Measurements from ENCODE around the gene PDZD2. TPM values are rescaled to one million over a fixed set of nuclear protein-coding genes. Genes with fewer than 3 reads are reported as not detected.

PDZD2 gene
- total and polyA plus RNA-seq, 8 donors: 16.2 to 49.8 (median 20.4) TPM

- Histone ChIP-seq H3K27ac (no peak overlapping the region), H3K36me3 (no peaks in the 10 kb centered on the region), H3K4me1 (no peaks in the 10 kb centered on the region), H3K4me3 (no peak overlapping the region), H3K27me3 (no peaks in the 10 kb centered on the region), H3K9me3 (no peaks in the 10 kb centered on the region)
- intact Hi-C loops (cut with DNase I): loop anchor here in 1 of 2 donors (10.0 kb wide), 1 partner anchor 255 kb away; no protein-coding TSS in a partner anchor
- no peak for TF ChIP-seq CTCF (IDR thresholded peaks at IDR 0.05)
- ATAC-seq (no peak), DNase-seq (no peak)
Observed at GRCh38 chr5:31819926-31820516, 181.1 kb downstream of the PDZD2 start.

GRCh38 chr5:31823472-31823871 is 184.5 kb downstream of the PDZD2 start:
- ATAC-seq: no peak
- Histone ChIP-seq H3K27ac (no peak overlapping the region), H3K4me3 (no peak overlapping the region), H3K9me3 (no peaks in the 10 kb centered on the region), H3K36me3 (no peaks in the 10 kb centered on the region), H3K4me1 (peaks cover 0 to 4% of the 10 kb centered on the region in 2 donors), H3K27me3 (no peaks in the 10 kb centered on the region)
- DNase-seq: no peak
- intact Hi-C loops (cut with DNase I): loop anchor here in 1 of 2 donors (10.0 kb wide), 1 partner anchor 251 kb away; no protein-coding TSS in a partner anchor
- no peak for TF ChIP-seq CTCF (IDR thresholded peaks at IDR 0.05)

GRCh38 chr5:31824869-31825517 is 186.1 kb downstream of the PDZD2 start:
- H3K9me3 ChIP-seq: no peaks in the 10 kb centered on the region
- intact Hi-C loops (cut with DNase I): loop anchor here (5.0 to 10.0 kb wide), 2 partner anchors 250 to 267 kb away; no protein-coding TSS in a partner anchor
- peaks cover 0 to 4% of the 10 kb centered on the region in 2 donors for H3K4me1 ChIP-seq
- no peaks in the 10 kb centered on the region for H3K36me3 ChIP-seq
- TF ChIP-seq CTCF (IDR thresholded peaks at IDR 0.05): no peak
- no peaks in the 10 kb centered on the region for H3K27me3 ChIP-seq
- no peak overlapping the region for H3K27ac ChIP-seq
- H3K4me3 ChIP-seq: no peak overlapping the region
- DNase-seq (no peak), ATAC-seq (peak; percentile 13)

- Histone ChIP-seq H3K27me3 (no peaks in the 10 kb centered on the region), H3K9me3 (no peaks in the 10 kb centered on the region), H3K4me3 (no peak overlapping the region), H3K27ac (no peak overlapping the region), H3K36me3 (no peaks in the 10 kb centered on the region), H3K4me1 (peaks cover 0 to 4% of the 10 kb centered on the region in 2 donors)
- intact Hi-C loops (cut with DNase I): loop anchor here (5.0 to 10.0 kb wide), 2 partner anchors 249 to 267 kb away; no protein-coding TSS in a partner anchor
- peak; percentile 66 to 67 for TF ChIP-seq CTCF (IDR thresholded peaks at IDR 0.05)
- DNase-seq (peak in 2 of 4 donors; percentile 59 to 66), ATAC-seq (peak; percentile 97)
Observed at GRCh38 chr5:31825518-31826068, 186.7 kb downstream of the PDZD2 start.

GRCh38 chr5:31827867-31828266 is 188.9 kb downstream of the PDZD2 start:
- intact Hi-C loops (cut with DNase I): loop anchor here (5.0 to 10.0 kb wide), 2 partner anchors 247 to 264 kb away; no protein-coding TSS in a partner anchor
- no peak for DNase-seq
- ATAC-seq: no peak

More at GRCh38 chr5:31827867-31828266, 188.9 kb downstream of the PDZD2 start:
- no peak for TF ChIP-seq CTCF (IDR thresholded peaks at IDR 0.05)
- no peak overlapping the region for H3K4me3 ChIP-seq
- no peaks in the 10 kb centered on the region for H3K9me3 ChIP-seq
- peaks cover 0 to 4% of the 10 kb centered on the region in 2 donors for H3K4me1 ChIP-seq
- no peaks in the 10 kb centered on the region for H3K36me3 ChIP-seq
- no peaks in the 10 kb centered on the region for H3K27me3 ChIP-seq
- H3K27ac ChIP-seq: no peak overlapping the region

Measured in left lung (tissue), 10 donors.